HL-60 (cell line): ENCODE measurements around the gene SBK1.

Experiments
- DNase-seq, 2 experiments: peaks; one replicate each; pipeline ENCODE4 v3.0.0-alpha.2; 2010 to 2020; ENCODE audit warnings: low read depth in 1 of 2, low spot score in 1 of 2
- H3K27ac ChIP-seq: fragments of 250-450 bp; sonication (Bioruptor Pico); replicated peaks from 2 replicates; pipeline ENCODE4 v1.5.1; 2020; ENCODE audit warnings: mild to moderate bottlenecking, moderate library complexity
- H3K27me3 ChIP-seq: fragments of 250-450 bp; sonication (Bioruptor Pico); 2 replicates; pipeline ENCODE4 v1.5.1; 2021; ENCODE audit warnings: mild to moderate bottlenecking, moderate library complexity; ENCODE audit not compliant: insufficient read depth, poor library complexity, severe bottlenecking
- H3K4me3 ChIP-seq: replicated peaks from 2 replicates; pipeline ENCODE4 v1.5.1; 2011; ENCODE audit warnings: mild to moderate bottlenecking, control low read depth, low read length; ENCODE audit not compliant: insufficient read depth
- GABPA ChIP-seq: IDR thresholded peaks from 2 replicates; pipeline ENCODE4 v1.6.1; 2012; ENCODE audit warnings: low read depth
- POLR2AphosphoS5 ChIP-seq: IDR thresholded peaks from 2 replicates; pipeline ENCODE4 v1.6.1; 2012; ENCODE audit warnings: low read depth
- SPI1 ChIP-seq: IDR thresholded peaks from 2 replicates; pipeline ENCODE4 v1.6.1; 2012; ENCODE audit warnings: low read depth, mild to moderate bottlenecking, borderline replicate concordance
- TF ChIP-seq, protein P1 (sequence below): IDR thresholded peaks from 2 replicates; pipeline ENCODE4 v1.6.1; 2012; ENCODE audit warnings: low read depth; ENCODE audit not compliant: insufficient replicate concordance
- TF ChIP-seq, protein P2 (sequence below): IDR thresholded peaks from one replicate; pipeline ENCODE4 v1.5.1; 2011; ENCODE audit warnings: low read length, control low read depth, inconsistent platforms; ENCODE audit not compliant: insufficient read depth

The SBK1 gene

DNA sequence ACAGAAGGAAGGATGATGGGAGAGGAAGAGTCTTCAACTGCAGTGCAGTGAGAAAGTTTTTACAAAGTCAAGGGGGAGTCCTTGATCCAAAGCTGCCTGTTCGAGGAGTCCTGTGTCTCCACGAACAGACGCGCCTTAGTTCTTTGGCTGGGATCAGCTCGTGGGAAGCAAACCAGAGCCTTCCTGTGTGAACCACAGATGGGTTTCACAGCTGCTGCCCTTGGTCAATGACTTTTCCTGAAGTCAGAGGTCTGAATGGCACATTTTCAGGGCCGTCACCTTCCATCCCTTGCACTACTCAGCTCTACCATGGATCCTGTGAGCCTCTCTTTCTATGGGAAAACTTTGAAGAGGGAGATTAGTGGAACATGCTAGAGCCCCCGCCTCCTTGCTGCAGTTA is 4.2 kb upstream of the SBK1 start:
- DNase-seq, result no peak

DNA sequence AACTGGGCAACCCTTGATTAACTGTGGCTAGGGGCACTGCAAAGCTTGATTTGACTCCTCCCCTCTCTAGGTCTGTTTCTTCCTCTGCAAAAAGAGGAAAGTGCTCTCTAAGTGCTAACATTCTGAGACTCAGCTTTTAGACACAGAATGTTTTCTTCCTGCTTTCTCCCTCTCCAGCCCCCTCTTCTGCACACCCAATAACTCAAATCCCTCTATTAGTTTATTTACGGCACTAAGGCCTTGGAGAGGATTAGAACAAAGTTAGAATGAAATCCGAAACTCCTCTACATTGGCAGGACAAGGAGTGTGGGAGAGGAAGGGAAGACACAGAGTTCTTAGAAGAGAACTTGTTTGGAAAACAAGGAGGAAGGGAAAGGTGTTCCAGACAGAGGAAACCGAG is 3.3 kb upstream of the SBK1 start:
- no peak for DNase-seq
- H3K27ac ChIP-seq, result no peak overlapping the region
- peaks cover 11% of the 10 kb centered on the region for H3K27me3 ChIP-seq
- TF ChIP-seq, protein P1, sequence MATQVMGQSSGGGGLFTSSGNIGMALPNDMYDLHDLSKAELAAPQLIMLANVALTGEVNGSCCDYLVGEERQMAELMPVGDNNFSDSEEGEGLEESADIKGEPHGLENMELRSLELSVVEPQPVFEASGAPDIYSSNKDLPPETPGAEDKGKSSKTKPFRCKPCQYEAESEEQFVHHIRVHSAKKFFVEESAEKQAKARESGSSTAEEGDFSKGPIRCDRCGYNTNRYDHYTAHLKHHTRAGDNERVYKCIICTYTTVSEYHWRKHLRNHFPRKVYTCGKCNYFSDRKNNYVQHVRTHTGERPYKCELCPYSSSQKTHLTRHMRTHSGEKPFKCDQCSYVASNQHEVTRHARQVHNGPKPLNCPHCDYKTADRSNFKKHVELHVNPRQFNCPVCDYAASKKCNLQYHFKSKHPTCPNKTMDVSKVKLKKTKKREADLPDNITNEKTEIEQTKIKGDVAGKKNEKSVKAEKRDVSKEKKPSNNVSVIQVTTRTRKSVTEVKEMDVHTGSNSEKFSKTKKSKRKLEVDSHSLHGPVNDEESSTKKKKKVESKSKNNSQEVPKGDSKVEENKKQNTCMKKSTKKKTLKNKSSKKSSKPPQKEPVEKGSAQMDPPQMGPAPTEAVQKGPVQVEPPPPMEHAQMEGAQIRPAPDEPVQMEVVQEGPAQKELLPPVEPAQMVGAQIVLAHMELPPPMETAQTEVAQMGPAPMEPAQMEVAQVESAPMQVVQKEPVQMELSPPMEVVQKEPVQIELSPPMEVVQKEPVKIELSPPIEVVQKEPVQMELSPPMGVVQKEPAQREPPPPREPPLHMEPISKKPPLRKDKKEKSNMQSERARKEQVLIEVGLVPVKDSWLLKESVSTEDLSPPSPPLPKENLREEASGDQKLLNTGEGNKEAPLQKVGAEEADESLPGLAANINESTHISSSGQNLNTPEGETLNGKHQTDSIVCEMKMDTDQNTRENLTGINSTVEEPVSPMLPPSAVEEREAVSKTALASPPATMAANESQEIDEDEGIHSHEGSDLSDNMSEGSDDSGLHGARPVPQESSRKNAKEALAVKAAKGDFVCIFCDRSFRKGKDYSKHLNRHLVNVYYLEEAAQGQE, result no peak
- TF ChIP-seq SPI1 (no peak), POLR2AphosphoS5 (no peak), GABPA (no peak)
- TF ChIP-seq, protein P2, sequence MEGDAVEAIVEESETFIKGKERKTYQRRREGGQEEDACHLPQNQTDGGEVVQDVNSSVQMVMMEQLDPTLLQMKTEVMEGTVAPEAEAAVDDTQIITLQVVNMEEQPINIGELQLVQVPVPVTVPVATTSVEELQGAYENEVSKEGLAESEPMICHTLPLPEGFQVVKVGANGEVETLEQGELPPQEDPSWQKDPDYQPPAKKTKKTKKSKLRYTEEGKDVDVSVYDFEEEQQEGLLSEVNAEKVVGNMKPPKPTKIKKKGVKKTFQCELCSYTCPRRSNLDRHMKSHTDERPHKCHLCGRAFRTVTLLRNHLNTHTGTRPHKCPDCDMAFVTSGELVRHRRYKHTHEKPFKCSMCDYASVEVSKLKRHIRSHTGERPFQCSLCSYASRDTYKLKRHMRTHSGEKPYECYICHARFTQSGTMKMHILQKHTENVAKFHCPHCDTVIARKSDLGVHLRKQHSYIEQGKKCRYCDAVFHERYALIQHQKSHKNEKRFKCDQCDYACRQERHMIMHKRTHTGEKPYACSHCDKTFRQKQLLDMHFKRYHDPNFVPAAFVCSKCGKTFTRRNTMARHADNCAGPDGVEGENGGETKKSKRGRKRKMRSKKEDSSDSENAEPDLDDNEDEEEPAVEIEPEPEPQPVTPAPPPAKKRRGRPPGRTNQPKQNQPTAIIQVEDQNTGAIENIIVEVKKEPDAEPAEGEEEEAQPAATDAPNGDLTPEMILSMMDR, result no peak
- H3K4me3 ChIP-seq, result no peak overlapping the region

More for the DNA sequence above, 4.2 kb upstream of the SBK1 start:
- Histone ChIP-seq H3K4me3 (no peak overlapping the region), H3K27me3 (peaks cover 7% of the 10 kb centered on the region), H3K27ac (no peak overlapping the region)
- TF ChIP-seq SPI1 (no peak), GABPA (no peak), POLR2AphosphoS5 (no peak)
- TF ChIP-seq, protein P1, result no peak
- TF ChIP-seq, protein P2, result no peak

DNA sequence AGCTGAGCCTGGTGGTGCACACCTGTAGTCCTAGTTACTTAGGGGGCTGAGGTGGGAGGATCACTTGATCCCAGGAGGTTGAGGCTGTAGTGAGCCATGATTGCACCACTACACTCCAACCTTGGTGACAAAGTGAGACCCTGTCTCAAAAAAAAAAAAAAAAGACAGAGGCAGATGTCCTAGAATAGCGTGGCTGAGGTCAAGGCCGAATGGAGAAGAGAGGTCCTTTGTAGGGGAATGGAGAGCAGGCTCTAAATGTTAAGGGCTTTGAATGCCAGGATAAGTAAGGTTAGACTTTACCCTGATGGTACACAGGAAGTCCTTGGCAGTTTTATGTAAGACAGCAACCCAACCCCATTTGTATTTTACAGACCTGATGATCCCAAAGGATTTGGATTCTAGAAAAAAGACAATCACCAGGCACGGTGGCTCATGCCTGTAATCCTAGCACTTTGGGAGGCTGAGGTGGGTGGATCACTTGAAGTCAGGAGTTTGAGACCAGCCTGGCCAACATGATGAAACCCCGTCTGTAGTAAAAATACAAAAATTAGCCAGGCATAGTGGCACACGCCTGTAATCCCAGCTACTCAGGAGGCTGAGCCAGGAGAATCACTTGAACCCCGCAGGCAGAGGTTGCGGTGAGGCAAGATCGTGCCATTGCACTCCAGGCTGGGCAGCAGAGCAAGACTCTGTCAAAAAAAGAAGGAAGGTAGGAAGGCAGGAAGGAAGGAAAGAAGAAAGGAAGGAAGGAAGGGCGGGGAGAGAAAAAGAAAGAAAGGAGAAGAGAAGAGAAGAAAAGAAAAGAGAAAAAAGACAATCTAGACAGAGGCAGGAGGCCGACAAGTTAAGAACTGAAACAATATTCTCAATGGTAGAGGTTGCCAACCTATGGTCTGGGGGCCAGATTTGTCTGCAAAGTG is 2.1 kb upstream of the SBK1 start:
- peaks cover 15% of the 10 kb centered on the region for H3K27me3 ChIP-seq
- TF ChIP-seq POLR2AphosphoS5 (no peak), GABPA (no peak), SPI1 (no peak)
- TF ChIP-seq, protein P1, result no peak
- TF ChIP-seq, protein P2, result no peak
- DNase-seq, result no peak
- no peak overlapping the region for H3K27ac ChIP-seq
- H3K4me3 ChIP-seq, result no peak overlapping the region
